ENCODE results near the gene ANKRD39.
A peak's percentile ranks its signal among the peaks of the same experiment; 100 is the strongest.

The ANKRD39 gene

GRCh38 chr2:96826546-96827278 is 31.1 kb downstream of the ANKRD39 start:
- no peak for DNase-seq (ENCODE audit: low spot score)

GRCh38 chr2:96825057-96825456 is 32.8 kb downstream of the ANKRD39 start:
- no peak for DNase-seq (ENCODE audit: low spot score)

DNA sequence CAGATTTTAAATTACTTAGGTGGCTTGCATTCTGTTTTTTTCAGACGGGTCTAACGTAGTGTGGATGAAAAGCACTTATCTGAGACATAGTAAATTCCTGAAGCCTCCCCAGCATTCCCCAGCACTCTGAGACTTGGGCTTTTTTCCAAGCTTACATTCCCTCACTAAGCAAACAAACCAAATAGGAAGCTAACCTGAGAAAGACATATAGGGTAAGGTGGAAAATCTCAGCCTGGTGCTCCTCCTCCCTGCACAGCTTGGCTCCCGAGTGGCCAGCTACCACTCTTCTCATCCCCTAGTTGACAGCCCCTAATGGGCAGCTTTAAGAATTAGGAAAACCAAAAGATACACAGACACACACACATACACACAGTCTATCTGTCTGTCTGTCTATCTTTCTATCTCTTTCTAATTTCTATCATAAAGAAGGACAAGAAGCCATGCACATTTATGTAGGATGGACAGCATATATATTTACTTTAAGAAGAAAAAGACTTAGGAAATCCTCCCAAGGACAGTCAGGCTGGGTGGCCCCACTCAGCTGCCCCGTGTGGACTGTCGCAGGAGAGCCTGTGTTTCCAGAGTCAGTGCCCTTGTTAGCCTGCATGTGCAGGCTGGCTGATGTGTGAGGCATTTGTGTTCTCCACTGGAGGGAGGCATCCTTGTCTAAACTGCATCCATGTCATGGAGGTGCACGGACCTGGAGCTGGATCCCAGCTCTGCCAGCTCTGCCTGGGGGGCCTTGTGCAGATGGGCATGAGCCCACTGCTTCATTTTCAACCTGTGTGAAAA is 33.5 kb downstream of the ANKRD39 start:
- peak; percentile 22 for DNase-seq (ENCODE audit: low spot score)

DNA sequence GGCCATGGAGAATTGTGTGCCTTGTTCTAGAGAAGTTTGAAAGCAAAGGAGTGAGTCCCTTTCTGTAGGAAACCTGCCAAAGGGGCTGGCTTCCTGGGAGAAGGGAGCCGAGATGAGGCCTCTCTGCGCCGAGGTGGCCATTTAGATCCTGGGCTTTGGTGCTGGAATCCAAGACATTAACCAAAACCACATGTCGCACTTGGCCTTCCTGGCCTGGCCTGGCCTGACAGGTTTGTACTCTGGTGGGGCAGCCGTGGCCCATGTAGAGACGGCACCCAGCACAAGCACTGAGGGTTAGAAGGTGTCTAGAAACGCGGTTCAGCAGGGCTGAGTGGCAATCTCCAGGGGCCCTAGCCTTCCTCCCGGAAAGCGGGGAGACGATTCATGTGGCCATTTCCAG is 34.6 kb downstream of the ANKRD39 start:
- peak; percentile 37 for DNase-seq (ENCODE audit: low spot score)

DNA sequence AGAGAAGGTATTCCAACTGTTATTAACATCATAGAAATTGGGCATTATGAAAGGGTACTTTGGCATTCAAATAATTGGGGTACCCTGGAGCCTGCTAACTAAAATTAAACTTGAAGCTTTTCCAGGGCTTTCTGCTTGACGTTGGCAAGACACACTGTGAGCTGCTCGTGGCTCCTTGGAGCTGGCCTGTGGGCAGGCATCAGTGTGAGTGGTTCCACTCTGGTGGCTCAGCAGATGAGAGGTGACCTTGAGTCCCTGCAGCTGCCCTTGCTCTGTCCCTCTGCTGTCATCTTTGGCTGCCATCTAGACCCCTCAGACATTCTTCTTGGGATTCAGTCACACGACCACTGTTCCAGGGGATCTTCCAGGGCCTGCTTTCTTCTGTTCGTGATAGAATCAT is 35.0 kb downstream of the ANKRD39 start:
- DNase-seq (ENCODE audit: low spot score): no peak

GRCh38 chr2:96821113-96821675 is 36.6 kb downstream of the ANKRD39 start:
- DNase-seq (ENCODE audit: low spot score): no peak

DNA sequence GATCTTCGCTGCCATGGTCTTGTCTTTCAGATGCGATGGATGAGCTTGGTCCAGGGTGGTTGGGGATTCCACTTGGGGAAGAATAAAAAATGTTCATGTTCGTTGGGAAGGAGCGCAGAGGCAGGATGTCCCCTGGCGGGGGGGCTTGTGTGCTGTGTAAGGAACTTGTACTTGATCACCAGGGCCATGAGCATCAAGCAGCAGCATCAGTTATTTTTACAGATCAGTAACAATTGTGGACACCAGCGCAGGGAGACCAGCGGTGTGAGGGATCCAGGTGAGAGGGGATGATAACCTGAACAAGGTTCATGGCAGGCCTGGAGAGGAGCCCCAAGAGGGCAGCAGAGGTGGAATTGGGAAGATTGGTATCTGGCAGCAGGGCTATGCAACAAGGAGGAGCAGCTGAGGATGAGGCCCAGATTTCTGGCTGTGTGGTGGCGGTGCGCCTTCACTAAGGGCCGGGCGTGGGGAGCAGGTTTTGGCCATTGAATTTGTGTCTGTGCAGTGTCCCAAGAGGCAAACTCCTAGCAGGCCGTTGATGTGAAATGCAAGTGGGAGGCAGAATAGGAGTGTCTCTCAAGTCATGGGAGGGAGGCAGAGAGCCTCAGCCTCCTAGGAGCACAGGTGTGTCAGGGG is 37.8 kb downstream of the ANKRD39 start:
- DNase-seq (ENCODE audit: low spot score): no peak

DNA sequence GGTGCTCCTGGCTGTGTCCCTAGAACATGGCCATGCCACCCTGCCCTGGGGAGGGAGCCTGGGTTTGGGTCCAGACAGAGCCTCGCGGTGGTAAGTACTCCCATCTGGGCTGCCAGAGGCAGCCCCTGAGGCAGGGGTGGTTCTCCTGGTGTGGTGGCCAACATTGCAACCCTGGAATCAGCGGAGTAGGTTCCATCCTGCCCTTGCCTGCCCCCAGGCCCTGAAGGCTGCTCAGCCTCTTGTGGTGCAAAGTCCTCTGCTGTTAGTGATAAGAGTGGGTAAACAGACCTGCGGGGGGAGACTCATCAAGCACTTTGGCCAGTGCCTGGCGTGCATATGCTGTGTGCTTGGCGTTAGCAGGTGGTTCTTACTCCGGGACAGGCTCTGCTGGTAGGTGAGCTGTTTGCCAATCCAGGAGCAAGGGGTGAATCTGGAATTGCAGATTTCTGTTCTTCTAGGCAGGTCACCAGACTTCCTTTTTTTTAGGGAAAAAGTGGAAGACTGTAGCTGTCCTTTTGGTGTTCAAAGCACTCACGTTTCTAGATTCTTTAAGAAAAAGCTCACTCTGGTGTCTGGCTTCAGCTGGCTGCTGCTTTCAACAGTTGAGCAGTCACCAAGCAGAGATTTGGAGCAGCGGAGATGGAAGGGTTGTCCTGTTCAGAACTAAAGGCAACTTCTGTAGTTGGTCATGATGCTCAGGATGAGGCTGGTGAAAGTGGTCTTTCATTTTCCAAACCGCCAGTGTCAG is 38.5 kb downstream of the ANKRD39 start:
- no peak for DNase-seq (ENCODE audit: low spot score)

- DNase-seq (ENCODE audit: low spot score): no peak
Observed at GRCh38 chr2:96817882-96818281, 39.9 kb downstream of the ANKRD39 start.

DNA sequence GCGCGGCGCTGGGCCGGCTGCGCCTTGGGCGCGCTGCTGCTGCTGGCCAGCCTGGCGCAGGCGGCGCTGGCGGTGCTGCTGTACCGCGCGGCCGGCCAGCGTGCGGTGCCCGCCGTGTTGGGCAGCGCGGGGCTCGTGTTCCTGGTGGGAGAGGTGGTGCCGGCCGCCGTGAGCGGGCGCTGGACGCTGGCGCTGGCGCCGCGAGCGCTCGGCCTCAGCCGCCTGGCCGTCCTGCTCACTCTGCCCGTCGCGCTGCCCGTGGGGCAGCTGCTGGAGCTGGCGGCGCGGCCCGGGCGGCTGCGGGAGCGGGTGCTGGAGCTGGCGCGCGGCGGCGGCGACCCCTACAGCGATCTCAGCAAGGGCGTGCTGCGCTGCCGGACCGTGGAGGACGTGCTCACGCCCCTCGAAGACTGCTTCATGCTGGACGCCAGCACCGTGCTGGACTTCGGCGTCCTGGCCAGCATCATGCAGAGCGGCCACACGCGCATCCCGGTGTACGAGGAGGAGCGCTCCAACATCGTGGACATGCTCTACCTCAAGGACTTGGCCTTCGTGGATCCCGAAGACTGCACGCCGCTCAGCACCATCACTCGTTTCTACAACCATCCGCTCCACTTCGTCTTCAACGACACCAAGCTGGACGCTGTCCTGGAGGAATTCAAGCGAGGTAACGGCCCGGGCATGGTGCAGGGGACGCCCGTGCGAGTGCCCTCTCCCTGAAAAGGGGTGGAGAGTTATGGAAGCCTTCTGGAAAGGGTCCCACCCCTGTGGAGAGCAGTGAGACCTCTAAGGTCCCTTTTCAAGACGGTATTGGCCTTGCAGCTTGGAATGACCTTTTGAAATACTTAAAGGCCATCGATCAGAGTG is 40.7 kb downstream of the ANKRD39 start:
- DNase-seq (ENCODE audit: low spot score): peak; percentile 15

GRCh38 chr2:96816127-96816835 is 41.5 kb downstream of the ANKRD39 start, which contains the start of gene CNNM3:
TSS of gene CNNM3 (plus strand) at chr2:96816268. CDS start at chr2:96816278, 10 bp downstream.
- peak; percentile 99 for DNase-seq (ENCODE audit: low spot score)

DNA sequence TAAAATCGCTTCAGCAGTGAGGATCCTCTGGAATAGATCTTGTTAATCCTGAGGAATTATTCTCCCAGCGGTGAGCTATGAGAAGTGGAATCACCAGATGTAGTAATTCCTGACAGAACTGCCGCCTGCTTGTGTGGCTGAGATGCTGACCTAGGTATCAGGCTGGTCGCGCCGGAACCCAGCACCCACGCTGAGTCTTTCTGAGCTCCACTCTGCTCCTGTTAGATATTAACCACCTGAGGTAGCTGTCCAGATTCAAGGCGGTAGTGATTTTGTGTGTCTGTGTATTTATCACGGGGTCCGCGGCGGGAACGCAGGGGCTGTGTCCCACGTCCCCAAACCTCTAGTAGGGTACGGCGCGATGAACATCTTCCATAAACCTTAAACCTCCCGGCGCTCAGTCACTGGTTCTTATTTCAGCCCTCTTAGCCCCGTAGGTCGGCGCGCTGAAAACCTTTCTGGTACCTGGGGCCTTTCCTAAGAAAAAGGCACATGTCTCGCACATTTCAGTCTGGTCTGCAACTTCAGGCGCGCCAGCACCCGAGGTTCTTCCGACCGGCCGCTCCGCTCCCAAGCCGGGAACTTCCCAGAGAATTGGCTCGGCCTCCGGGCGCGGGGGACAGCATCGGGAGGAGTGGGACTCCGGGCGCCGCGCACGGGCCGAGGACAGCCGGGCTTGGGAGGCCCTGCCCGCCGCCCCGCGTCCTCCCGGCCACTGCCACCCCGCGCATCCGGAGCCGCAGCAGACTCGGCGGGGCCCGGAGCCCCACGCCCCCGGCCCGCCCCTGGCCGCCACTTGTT is 42.3 kb downstream of the ANKRD39 start:
- peak; percentile 45 for DNase-seq (ENCODE audit: low spot score)

DNA sequence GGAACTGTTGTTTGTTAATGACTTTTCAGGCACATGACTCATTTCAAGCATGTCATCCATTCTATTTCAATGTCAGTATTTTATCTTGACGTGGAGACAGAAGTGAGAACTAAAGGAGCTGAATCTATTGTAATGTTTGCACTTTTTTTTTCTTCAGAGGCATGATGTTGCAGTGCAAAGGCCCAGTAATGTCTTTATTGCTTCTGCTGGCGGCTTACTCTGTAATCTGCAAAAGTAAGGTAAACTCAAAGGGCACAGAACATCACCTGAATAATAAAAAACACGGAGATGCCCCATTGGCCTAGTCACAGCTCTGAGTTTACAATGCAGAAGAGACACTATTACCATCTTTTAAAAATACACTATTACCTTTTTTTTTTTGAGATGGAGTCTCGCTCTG is 44.2 kb downstream of the ANKRD39 start:
- no peak for DNase-seq (ENCODE audit: low spot score)

GRCh38 chr2:96811917-96812316 is 45.9 kb downstream of the ANKRD39 start:
- DNase-seq (ENCODE audit: low spot score): peak; percentile 44

DNA sequence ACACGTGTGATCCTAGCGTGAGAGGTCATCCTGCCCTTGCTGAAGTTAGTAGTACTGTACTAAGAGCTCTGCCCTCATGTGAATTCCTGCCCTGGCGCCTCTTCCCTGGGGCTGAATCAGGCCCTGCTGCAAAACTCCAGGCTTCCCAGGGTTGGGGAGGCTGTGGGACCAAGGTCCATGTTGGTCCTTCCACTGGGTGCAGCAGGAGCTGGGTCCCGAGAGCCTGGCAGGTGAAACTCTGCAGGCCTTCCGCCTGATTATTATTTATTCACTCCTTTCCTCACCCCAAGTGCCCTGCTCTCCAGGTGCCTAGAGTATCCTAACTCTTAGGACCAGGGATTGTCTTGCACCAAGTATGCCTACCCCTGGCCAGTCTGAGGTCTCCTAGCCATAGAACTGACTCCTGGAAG is 47.0 kb downstream of the ANKRD39 start:
- no peak for DNase-seq (ENCODE audit: low spot score)

DNA sequence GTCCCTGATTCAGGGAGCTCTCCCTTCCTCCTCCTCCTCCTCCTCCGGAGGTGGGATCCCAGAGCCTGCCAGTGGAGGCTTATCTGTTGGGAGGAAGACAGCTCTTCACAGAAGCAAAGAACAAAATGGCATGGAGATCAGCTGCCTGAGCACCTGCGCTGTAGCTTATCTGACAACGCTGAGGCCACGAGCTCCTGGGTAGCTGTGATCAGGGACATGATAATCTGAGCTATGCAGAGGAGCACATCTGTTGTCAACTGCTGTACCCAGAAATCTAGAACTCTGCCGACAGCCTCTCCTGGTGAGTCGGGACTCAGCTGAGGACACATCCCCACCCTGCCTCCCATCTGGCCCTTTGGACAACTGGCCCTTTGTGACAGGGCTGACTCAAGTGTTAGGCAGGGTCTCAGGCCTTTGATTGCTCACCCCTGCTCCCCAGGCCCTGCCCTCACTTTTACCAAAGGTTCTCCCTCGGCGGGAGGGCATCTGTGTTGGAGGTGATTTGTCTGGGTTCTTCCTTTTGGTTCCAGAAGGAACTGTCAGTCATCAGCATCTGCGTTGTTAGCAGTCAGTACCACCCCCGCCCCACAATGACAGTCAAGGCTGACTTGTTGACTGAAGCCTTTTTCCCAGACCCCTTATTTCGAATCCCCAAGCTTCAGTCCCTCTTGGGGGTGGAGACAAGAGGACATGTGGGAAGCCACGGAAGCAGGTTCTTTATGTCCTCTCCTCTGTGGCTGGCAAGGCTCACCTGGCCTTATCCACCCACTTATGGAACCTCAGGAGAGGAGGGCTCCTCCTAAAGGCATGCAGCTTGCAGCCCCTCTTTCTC is 47.6 kb downstream of the ANKRD39 start:
- DNase-seq (ENCODE audit: low spot score): no peak

DNA sequence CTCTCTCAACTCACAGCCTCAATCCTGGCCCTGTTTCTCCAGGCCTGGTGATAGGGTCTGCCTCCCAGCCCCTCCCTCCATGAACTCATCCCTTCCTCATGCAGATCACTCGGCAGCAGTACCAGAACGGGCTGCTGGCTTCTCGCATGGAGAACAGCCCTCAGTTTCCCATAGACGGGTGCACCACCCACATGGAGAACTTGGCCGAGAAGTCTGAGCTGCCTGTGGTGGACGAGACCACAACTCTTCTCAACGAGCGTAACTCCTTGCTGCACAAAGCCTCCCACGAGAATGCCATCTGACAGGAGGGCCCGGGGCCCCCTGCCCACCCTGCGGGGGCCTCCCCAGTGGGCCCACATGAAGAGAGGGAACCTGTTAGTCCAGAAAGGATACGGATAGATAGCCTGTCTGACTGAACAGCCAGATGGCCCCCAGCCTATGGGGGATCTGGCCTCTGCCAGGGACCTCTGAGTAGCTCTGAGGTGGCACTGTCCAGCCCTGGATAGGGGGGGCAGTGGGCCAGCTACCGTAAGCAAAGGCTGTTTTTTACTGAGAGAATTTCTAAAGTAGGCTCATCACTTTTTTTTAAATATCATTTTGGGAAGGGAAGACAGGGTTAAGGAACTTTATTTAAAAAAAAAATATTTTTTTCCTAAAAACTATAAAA is 48.5 kb downstream of the ANKRD39 start:
- no peak for DNase-seq (ENCODE audit: low spot score)
